H9 (cell line): Measurements from ENCODE around the gene STEAP2. TPM values are rescaled to one million over a fixed set of nuclear protein-coding genes. Genes with fewer than 3 reads are reported as not detected.

Source experiments
- DNase-seq: peaks from one replicate; pipeline ENCODE4 v3.0.0-alpha.2; 2017
- H2AFZ ChIP-seq: one replicate; pipeline ENCODE4 v1.6.1; 2013; ENCODE audit warnings: mild to moderate bottlenecking, low read length, control low read depth, moderate library complexity
- H2AK5ac ChIP-seq: 2 replicates; pipeline ENCODE4 v1.6.1; 2013; ENCODE audit warnings: low read length, control low read depth, mixed read lengths; ENCODE audit not compliant: insufficient read length
- H2BK120ac ChIP-seq: one replicate; pipeline ENCODE4 v1.6.1; 2013; ENCODE audit warnings: low read depth, mild to moderate bottlenecking, low read length, control low read depth, inconsistent platforms; ENCODE audit not compliant: poor library complexity, severe bottlenecking
- H2BK12ac ChIP-seq: 2 replicates; pipeline ENCODE4 v1.6.1; 2013; ENCODE audit warnings: low read length, control low read depth, mixed read lengths, low read depth; ENCODE audit not compliant: insufficient read length
- H2BK15ac ChIP-seq: 2 replicates; pipeline ENCODE4 v1.6.1; 2013; ENCODE audit warnings: low read depth, low read length, control low read depth
- H2BK20ac ChIP-seq: one replicate; pipeline ENCODE4 v1.6.1; 2013; ENCODE audit warnings: low read depth, mild to moderate bottlenecking, low read length, control low read depth, inconsistent platforms; ENCODE audit not compliant: poor library complexity, severe bottlenecking
- H2BK5ac ChIP-seq: 2 replicates; pipeline ENCODE4 v1.6.1; 2013; ENCODE audit warnings: low read length, control low read depth, mixed read lengths; ENCODE audit not compliant: insufficient read length
- H3K14ac ChIP-seq: 2 replicates; pipeline ENCODE4 v1.6.1; 2013; ENCODE audit warnings: low read length, control low read depth; ENCODE audit not compliant: insufficient read depth
- H3K18ac ChIP-seq: 2 replicates; pipeline ENCODE4 v1.6.1; 2013; ENCODE audit warnings: low read depth, mild to moderate bottlenecking, mixed read lengths, low read length, control low read depth; ENCODE audit not compliant: insufficient read length
- H3K23ac ChIP-seq: 2 replicates; pipeline ENCODE4 v1.6.1; 2013; ENCODE audit warnings: low read length, control low read depth, mixed read lengths, low read depth; ENCODE audit not compliant: insufficient read length
- H3K23me2 ChIP-seq: 2 replicates; pipeline ENCODE4 v1.6.1; 2013; ENCODE audit warnings: low read depth, mild to moderate bottlenecking, mixed read lengths, low read length, control low read depth; ENCODE audit not compliant: insufficient read length, poor library complexity, severe bottlenecking
- H3K27ac ChIP-seq: 2 replicates; pipeline ENCODE4 v1.5.1; 2013; ENCODE audit warnings: low read length, control low read depth, mixed read lengths, low read depth; ENCODE audit not compliant: insufficient read length
- H3K27me3 ChIP-seq: 2 replicates; pipeline ENCODE4 v1.6.1; 2013; ENCODE audit warnings: low read length, control low read depth, inconsistent platforms; ENCODE audit not compliant: insufficient read depth
- H3K4ac ChIP-seq: 2 replicates; pipeline ENCODE4 v1.6.1; 2013; ENCODE audit warnings: low read depth, mild to moderate bottlenecking, control low read depth, inconsistent platforms, low read length, moderate library complexity
- H3K4me1 ChIP-seq: 2 replicates; pipeline ENCODE4 v1.6.1; 2013; ENCODE audit warnings: low read length, control low read depth, inconsistent platforms; ENCODE audit not compliant: insufficient read depth
- H3K4me2 ChIP-seq: 2 replicates; pipeline ENCODE4 v1.6.1; 2013; ENCODE audit warnings: low read length, control low read depth, mixed read lengths; ENCODE audit not compliant: insufficient read length, insufficient read depth
- H3K56ac ChIP-seq: 2 replicates; pipeline ENCODE4 v1.6.1; 2013; ENCODE audit warnings: low read depth, mild to moderate bottlenecking, mixed read lengths, low read length, control low read depth; ENCODE audit not compliant: insufficient read length
- H3K79me1 ChIP-seq: 2 replicates; pipeline ENCODE4 v1.6.1; 2013; ENCODE audit warnings: low read depth, mild to moderate bottlenecking, moderate library complexity, low read length, control low read depth, inconsistent platforms; ENCODE audit not compliant: insufficient read depth, poor library complexity, severe bottlenecking
- H3K79me2 ChIP-seq: 2 replicates; pipeline ENCODE4 v1.6.1; 2013; ENCODE audit warnings: low read length, control low read depth, inconsistent platforms; ENCODE audit not compliant: insufficient read depth
- H3K9ac ChIP-seq: 2 replicates; pipeline ENCODE4 v1.6.1; 2013; ENCODE audit warnings: low read length, control low read depth, mixed read lengths; ENCODE audit not compliant: insufficient read length; ENCODE audit errors: extremely low read depth
- H3K9me3 ChIP-seq: one replicate; pipeline ENCODE4 v1.6.1; 2013; ENCODE audit warnings: low read depth, low read length, inconsistent platforms; ENCODE audit not compliant: control insufficient read depth
- H3T11ph ChIP-seq: one replicate; pipeline ENCODE4 v1.6.1; 2013; ENCODE audit warnings: mild to moderate bottlenecking, low read length, control low read depth, inconsistent platforms
- H4K20me1 ChIP-seq: one replicate; pipeline ENCODE4 v1.6.1; 2013; ENCODE audit not compliant: control insufficient read depth, insufficient read length, insufficient read depth
- H4K5ac ChIP-seq: 2 replicates; pipeline ENCODE4 v1.6.1; 2013; ENCODE audit warnings: low read depth, mild to moderate bottlenecking, mixed read lengths, low read length, control low read depth; ENCODE audit not compliant: insufficient read length
- H4K8ac ChIP-seq: replicated peaks from 2 replicates; pipeline ENCODE4 v1.6.1; 2013; ENCODE audit warnings: low read length, control low read depth, mixed read lengths, low read depth; ENCODE audit not compliant: insufficient read length
- H4K91ac ChIP-seq: 2 replicates; pipeline ENCODE4 v1.6.1; 2013; ENCODE audit warnings: low read depth, mild to moderate bottlenecking, moderate library complexity, mixed read lengths, low read length, control low read depth; ENCODE audit not compliant: insufficient read length
- H3K27ac Mint-ChIP-seq, 3 experiments: 2 replicates in 2 of 3; 3 replicates in 1 of 3; pipeline ENCODE4 v1.8.0; 2020 to 2021; ENCODE audit warnings: mixed read lengths in 3 of 3, mild to moderate bottlenecking in 1 of 3, moderate library complexity in 1 of 3
- H3K27me3 Mint-ChIP-seq: 2 replicates; pipeline ENCODE4 v1.8.0; 2021; ENCODE audit warnings: low read depth, mild to moderate bottlenecking, moderate library complexity, mixed read lengths
- H3K36me3 Mint-ChIP-seq, 3 experiments: 2 replicates in 2 of 3; 3 replicates in 1 of 3; pipeline ENCODE4 v1.8.0; 2020 to 2021; ENCODE audit warnings: low read depth in 3 of 3, mixed read lengths in 3 of 3; ENCODE audit not compliant: insufficient read depth in 1 of 3
- H3K4me1 Mint-ChIP-seq, 2 experiments: 2 replicates each; pipeline ENCODE4 v1.8.0; 2020; ENCODE audit warnings: mixed read lengths in 2 of 2
- H3K4me3 Mint-ChIP-seq, 2 experiments: 2 replicates in 1 of 2; 3 replicates in 1 of 2; pipeline ENCODE4 v1.8.0; 2020 to 2021; ENCODE audit warnings: mild to moderate bottlenecking in 2 of 2, mixed read lengths in 2 of 2, moderate library complexity in 1 of 2
- H3K9me3 Mint-ChIP-seq, 2 experiments: 2 replicates in 1 of 2; 3 replicates in 1 of 2; pipeline ENCODE4 v1.8.0; 2020; ENCODE audit warnings: mild to moderate bottlenecking in 2 of 2, mixed read lengths in 2 of 2, moderate library complexity in 1 of 2
- WGBS: extraction: QIAGEN DNeasy Blood & Tissue Kit; methylation state at CpG from one replicate; pipeline ENCODE4 v1.1.7; 2013; ENCODE audit warnings: missing lambda C conversion rate, low lambda C conversion rate, mixed read lengths; ENCODE audit not compliant: insufficient read length; ENCODE audit errors: extremely low coverage; 5-methylcytosine and 5-hydroxymethylcytosine counted together
- total RNA-seq: library from RNA; stranded (reverse); gene quantifications from 2 replicates; pipeline ENCODE4 v1.2.1, GENCODE V29; 2021
- TF ChIP-seq, protein P1 (sequence below): fragments of 200-600 bp; sonication (generic); conservative IDR thresholded peaks from 3 replicates; pipeline ENCODE4 v1.8.0; 2021; ENCODE audit warnings: antibody characterized with exemption, mild to moderate bottlenecking

The STEAP2 gene
- total RNA-seq, 1 experiment from 2014 or later: 6.7 TPM

DNA sequence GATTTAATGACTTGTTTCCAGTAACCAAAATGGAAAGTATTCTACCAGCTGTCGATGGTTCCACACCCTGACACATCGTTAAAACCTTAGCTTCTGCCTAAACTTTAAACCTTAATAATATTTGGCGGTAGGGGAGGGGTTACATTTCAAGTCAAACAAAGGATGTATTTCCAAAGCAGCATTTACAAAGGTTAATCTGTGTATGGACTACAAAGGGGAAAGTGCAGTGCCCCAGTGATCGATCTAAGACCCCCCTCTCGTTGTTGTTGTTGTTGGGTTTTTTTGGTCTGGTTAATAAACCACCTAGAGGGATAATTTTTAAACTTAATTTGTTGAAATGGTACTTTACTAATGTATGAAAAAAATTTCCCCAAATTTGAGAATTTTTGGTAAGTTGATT lies 1.1 kb upstream of the STEAP2 start:
- Mint-ChIP-seq H3K4me1 (peaks cover 7 to 14% of the 10 kb centered on the region in 2 experiments), H3K4me3 (no peak overlapping the region), H3K9me3 (no peaks in the 10 kb centered on the region), H3K36me3 (no peaks in the 10 kb centered on the region; a peak in 1 of 7 replicates), H3K27ac (no peak overlapping the region), H3K27me3 (peaks cover 7% of the 10 kb centered on the region; the same call in 1 of the 2 replicates)
- Histone ChIP-seq H2BK15ac (no peak overlapping the region), H3K9me3 (no peaks in the 10 kb centered on the region), H2BK120ac (no peak overlapping the region), H3K56ac (no peak overlapping the region), H4K20me1 (no peaks in the 10 kb centered on the region), H3T11ph (no peak overlapping the region), H2BK20ac (no peak overlapping the region), H2BK12ac (no peak overlapping the region), H3K27me3 (no peaks in the 10 kb centered on the region), H4K8ac (no peak overlapping the region), H3K14ac (no peak overlapping the region), H3K4me1 (peaks cover 6% of the 10 kb centered on the region; the same call in 1 of the 2 replicates), H4K91ac (no peak overlapping the region), H3K9ac (no peak overlapping the region), H3K79me1 (no peaks in the 10 kb centered on the region), H3K79me2 (peaks cover 4% of the 10 kb centered on the region; the same call in 1 of the 2 replicates), H4K5ac (no peak overlapping the region), H2BK5ac (no peak overlapping the region), H2AK5ac (no peak overlapping the region), H3K4me2 (peak overlapping the region; percentile 92), H3K23me2 (peaks cover 13% of the 10 kb centered on the region), H3K27ac (no peak overlapping the region), H3K18ac (no peak overlapping the region), H3K4ac (no peak overlapping the region), H2AFZ (no peak overlapping the region), H3K23ac (no peak overlapping the region)
- TF ChIP-seq, protein P1, sequence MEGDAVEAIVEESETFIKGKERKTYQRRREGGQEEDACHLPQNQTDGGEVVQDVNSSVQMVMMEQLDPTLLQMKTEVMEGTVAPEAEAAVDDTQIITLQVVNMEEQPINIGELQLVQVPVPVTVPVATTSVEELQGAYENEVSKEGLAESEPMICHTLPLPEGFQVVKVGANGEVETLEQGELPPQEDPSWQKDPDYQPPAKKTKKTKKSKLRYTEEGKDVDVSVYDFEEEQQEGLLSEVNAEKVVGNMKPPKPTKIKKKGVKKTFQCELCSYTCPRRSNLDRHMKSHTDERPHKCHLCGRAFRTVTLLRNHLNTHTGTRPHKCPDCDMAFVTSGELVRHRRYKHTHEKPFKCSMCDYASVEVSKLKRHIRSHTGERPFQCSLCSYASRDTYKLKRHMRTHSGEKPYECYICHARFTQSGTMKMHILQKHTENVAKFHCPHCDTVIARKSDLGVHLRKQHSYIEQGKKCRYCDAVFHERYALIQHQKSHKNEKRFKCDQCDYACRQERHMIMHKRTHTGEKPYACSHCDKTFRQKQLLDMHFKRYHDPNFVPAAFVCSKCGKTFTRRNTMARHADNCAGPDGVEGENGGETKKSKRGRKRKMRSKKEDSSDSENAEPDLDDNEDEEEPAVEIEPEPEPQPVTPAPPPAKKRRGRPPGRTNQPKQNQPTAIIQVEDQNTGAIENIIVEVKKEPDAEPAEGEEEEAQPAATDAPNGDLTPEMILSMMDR: no peak
- no CpG with 5 or more reads among the region's 5 CpGs for WGBS
- no peak for DNase-seq
